Stimulated activated memory B cell treated with anti-CD40 and anti-IgM and Interleukin-4, amounts not matched to agents 10 μg/mL and 1 μg/mL and 100 μg/mL, for 72 hours (primary cell): Measurements from ENCODE around the gene IGF2BP2.
A peak's percentile ranks its signal among the peaks of the same experiment; 100 is the strongest.
"Not testable (repeated sequence)": the region's sequence is repeated elsewhere in the genome, so short reads cannot be mapped to it uniquely, and the experiment has no call there.

ENCODE experiments used
- ATAC-seq: fragments of 150-1000 bp; cut with Tn5 transposase; 2 replicates; pipeline ENCODE4 v1.10.0; 2021
- H3K27ac Mint-ChIP-seq: one replicate; pipeline ENCODE4 v1.8.0; 2022; ENCODE audit warnings: mild to moderate bottlenecking, mixed read lengths
- H3K27me3 Mint-ChIP-seq: one replicate; pipeline ENCODE4 v1.8.0; 2022; ENCODE audit warnings: mixed read lengths
- H3K36me3 Mint-ChIP-seq: one replicate; pipeline ENCODE4 v1.8.0; 2022; ENCODE audit warnings: mixed read lengths
- H3K4me1 Mint-ChIP-seq: one replicate; pipeline ENCODE4 v1.8.0; 2022; ENCODE audit warnings: mixed read lengths
- H3K4me3 Mint-ChIP-seq: one replicate; pipeline ENCODE4 v1.8.0; 2022; ENCODE audit warnings: mild to moderate bottlenecking, moderate library complexity, mixed read lengths
- H3K9me3 Mint-ChIP-seq: one replicate; pipeline ENCODE4 v1.8.0; 2022; ENCODE audit warnings: mixed read lengths

Gene IGF2BP2

DNA sequence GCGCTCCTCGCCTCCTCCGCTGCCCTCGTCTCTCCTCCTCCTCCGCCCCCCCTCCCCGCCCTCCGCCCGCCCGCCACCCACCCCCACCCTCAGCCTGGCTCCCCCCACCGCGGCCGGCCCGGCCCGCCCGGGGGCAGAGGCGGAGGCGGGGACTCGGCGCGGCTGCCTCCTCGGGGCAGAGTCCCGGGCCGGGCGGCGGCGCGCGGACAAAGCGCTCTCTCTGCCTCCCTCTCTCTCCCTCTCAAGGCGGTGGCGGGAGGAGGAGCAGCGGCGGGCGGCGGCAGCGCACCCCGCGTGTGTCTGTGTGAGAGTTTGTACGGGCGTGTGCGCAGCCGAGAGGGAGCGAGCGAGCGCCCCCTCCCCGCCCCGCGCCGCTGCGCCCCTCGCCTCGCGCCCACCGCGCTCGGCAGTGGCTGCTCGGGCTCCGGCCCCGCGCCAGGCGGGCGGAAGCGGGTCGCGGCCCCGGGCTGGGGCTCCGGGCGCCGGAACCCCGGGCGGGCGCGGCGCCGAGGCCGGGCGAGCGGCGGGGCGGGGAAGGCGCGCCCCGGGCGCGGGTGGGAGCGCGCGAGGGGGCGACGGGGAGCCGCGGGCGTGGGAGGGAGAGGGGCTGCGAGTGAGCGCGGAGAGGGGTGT, at the start of gene IGF2BP2:
Gene IGF2BP2, minus strand, starts transcription at position 37 of the 633 bp plus-strand sequence. CDS start 82 bp downstream, outside the sequence.
- Mint-ChIP-seq H3K27me3 (peaks cover 74% of the 10 kb centered on the region), H3K9me3 (no peaks in the 10 kb centered on the region), H3K4me1 (peaks cover 29% of the 10 kb centered on the region), H3K36me3 (no peaks in the 10 kb centered on the region), H3K27ac (peak within 1 kb of the TSS; percentile 59), H3K4me3 (peak within 1 kb of the TSS; percentile 88)
- ATAC-seq = peak; percentile 75

GRCh38 chr3:185874119-185874518, 49.3 kb upstream of the IGF2BP2 start:
- H3K9me3 Mint-ChIP-seq = no peaks in the 10 kb centered on the region
- no peak overlapping the region for H3K27ac Mint-ChIP-seq
- peaks cover 12% of the 10 kb centered on the region for H3K4me1 Mint-ChIP-seq
- H3K36me3 Mint-ChIP-seq = no peaks in the 10 kb centered on the region
- H3K27me3 Mint-ChIP-seq = peaks cover 31% of the 10 kb centered on the region
- H3K4me3 Mint-ChIP-seq = no peak overlapping the region
- ATAC-seq = no peak

DNA sequence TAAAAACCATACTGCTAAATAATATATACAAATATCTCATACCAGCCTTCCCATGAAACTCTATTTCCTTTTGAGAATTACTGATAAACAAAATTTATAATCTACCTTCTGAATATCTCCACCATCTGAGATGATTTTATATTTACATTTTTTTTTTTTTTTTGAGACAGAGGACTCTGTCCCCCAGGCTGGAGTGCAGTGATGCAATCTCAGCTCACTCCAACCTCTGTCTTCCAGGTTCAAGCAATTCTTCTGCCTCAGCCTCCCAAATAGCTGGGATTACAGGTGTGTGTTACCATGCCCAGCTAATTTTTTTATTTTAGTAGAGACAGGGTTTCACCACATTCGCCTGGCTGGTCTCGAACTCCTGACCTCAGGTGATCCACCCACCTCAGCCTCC, 42.8 kb upstream of the IGF2BP2 start:
- no peak overlapping the region for H3K4me3 Mint-ChIP-seq
- H3K9me3 Mint-ChIP-seq = no peaks in the 10 kb centered on the region
- no peak overlapping the region for H3K27ac Mint-ChIP-seq
- ATAC-seq = no peak
- no peaks in the 10 kb centered on the region for H3K4me1 Mint-ChIP-seq
- no peaks in the 10 kb centered on the region for H3K36me3 Mint-ChIP-seq
- peaks cover 18% of the 10 kb centered on the region for H3K27me3 Mint-ChIP-seq

DNA sequence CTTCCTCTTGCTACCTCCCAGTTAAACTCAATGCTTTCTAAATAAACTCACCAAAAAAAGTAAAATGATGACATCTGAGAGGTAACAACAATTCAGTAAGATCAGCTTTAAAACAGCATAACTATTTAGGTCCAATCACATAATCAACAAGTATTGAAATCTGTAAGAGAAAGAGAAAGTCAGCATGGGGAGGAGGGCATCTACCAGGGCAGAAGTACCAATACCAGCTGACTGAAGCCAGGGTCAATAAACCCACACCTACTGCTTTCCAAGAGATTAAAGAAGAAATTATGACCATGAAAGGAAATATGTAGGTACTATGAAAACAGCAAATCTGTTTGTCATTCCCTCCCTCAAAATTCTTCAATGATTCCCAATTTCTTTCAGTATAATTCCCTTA, 42.2 kb upstream of the IGF2BP2 start:
- no peak for ATAC-seq
- Mint-ChIP-seq H3K4me3 (no peak overlapping the region), H3K27ac (no peak overlapping the region), H3K9me3 (no peaks in the 10 kb centered on the region), H3K4me1 (no peaks in the 10 kb centered on the region), H3K27me3 (peaks cover 18% of the 10 kb centered on the region), H3K36me3 (no peaks in the 10 kb centered on the region)

DNA sequence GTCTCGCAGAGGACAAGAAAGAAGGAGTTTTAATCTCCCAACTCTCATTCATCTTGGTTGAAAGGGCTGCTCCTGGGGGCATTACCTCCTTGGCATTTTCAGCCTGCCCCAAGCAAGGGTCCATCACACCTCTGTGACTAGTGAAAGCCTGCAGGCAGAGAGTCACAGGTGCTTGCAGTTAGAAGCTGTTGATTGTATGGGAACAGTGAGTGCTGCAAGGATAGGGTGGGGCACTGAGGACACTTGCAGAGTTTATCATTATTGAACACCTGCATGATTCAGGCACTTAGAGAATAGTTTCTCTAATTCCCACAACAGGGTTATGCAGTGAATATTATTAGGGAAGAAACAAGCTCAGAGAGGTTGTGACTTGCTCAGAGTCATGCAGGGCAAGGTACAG, 41.7 kb upstream of the IGF2BP2 start:
- ATAC-seq = no peak
- no peak overlapping the region for H3K27ac Mint-ChIP-seq
- H3K9me3 Mint-ChIP-seq = no peaks in the 10 kb centered on the region
- H3K4me1 Mint-ChIP-seq = no peaks in the 10 kb centered on the region
- H3K4me3 Mint-ChIP-seq = no peak overlapping the region
- peaks cover 21% of the 10 kb centered on the region for H3K27me3 Mint-ChIP-seq
- no peaks in the 10 kb centered on the region for H3K36me3 Mint-ChIP-seq

DNA sequence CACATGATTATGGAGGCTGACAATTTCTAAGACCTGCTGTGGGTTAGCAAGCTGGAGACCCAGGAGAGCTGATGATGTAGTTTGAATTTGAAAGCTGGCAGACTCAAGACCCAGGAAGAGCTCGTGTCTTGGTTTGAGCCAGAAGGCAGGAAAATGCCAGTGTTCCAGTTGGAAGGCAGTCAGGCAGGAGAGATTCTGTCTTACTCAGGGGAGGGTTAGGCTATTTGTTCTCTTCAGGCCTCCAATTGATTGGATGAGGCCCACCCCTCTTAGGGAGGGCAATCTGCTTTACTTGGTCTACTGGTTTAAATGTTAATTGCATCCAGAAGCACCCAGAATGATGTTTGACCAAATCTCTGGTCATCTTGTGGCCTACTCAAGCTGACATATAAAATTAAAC, 40.4 kb upstream of the IGF2BP2 start:
- ATAC-seq = no peak
- Mint-ChIP-seq H3K36me3 (no peaks in the 10 kb centered on the region), H3K27me3 (peaks cover 25% of the 10 kb centered on the region), H3K4me1 (no peaks in the 10 kb centered on the region), H3K9me3 (no peaks in the 10 kb centered on the region), H3K4me3 (no peak overlapping the region), H3K27ac (no peak overlapping the region)

DNA sequence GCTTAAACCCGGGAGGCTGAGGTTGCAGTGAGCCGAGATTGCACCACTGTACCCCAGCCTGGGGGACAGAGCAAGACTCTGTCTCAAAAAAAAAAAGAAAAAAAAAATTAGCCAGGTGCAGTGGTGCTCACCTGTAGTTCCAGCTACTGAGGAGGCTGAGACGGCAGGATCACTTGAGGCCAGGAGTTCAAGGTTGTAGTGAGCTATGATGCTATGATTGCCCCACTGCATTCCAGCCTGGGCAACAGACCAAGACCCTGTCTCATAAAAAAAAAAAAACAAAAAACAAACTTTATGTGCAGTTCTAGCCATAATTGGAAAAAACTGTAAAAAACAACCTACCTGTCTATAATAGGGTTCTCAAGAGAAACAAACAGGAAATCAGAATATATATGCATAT, 39.9 kb upstream of the IGF2BP2 start:
- Mint-ChIP-seq H3K27ac (no peak overlapping the region), H3K27me3 (peaks cover 27% of the 10 kb centered on the region), H3K36me3 (no peaks in the 10 kb centered on the region), H3K4me3 (no peak overlapping the region), H3K4me1 (no peaks in the 10 kb centered on the region), H3K9me3 (no peaks in the 10 kb centered on the region)
- ATAC-seq = no peak

GRCh38 chr3:185862920-185863319, 38.1 kb upstream of the IGF2BP2 start:
- H3K4me3 Mint-ChIP-seq = no peak overlapping the region
- no peaks in the 10 kb centered on the region for H3K9me3 Mint-ChIP-seq
- peaks cover 19% of the 10 kb centered on the region for H3K27me3 Mint-ChIP-seq
- ATAC-seq = no peak
- H3K36me3 Mint-ChIP-seq = no peaks in the 10 kb centered on the region
- no peaks in the 10 kb centered on the region for H3K4me1 Mint-ChIP-seq
- no peak overlapping the region for H3K27ac Mint-ChIP-seq

DNA sequence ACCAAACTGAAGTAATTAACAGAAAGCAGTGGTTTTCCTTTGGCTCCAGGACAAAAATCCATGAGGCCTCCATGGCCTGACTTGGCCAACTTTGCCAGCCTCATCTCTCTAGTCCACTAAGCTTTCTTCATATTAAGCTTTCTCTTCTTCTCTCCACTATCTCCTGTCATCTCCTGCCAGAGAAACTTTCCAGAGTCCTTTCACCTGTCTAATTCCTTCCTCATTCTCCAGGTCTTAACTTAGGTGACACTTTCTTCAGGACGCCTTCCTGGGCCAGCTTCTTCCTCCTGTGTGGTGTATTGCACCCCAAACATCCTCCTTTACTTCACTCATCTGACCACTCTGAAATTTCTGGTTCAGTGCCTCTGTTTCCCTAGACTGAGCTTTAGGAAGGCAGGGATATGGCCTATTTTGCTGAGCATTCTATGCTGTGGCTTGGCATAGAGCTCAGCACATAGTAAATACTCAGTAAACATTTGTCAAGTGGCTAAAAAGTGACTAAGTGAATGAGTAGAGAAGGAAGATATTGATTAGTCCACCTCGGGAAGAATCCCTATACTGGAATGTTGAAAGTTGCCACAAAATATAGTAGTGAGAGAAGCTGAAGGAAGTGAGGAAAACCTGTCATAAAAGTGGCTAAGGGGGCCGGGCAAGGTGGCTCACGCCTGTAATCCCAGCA, 34.6 kb upstream of the IGF2BP2 start:
- H3K27me3 Mint-ChIP-seq = peaks cover 47% of the 10 kb centered on the region
- no peak for ATAC-seq
- H3K36me3 Mint-ChIP-seq = peaks cover 14% of the 10 kb centered on the region
- no peak overlapping the region for H3K4me3 Mint-ChIP-seq
- H3K9me3 Mint-ChIP-seq = peaks cover 9% of the 10 kb centered on the region
- no peak overlapping the region for H3K27ac Mint-ChIP-seq
- no peaks in the 10 kb centered on the region for H3K4me1 Mint-ChIP-seq

- H3K4me1 Mint-ChIP-seq = no peaks in the 10 kb centered on the region
- ATAC-seq = no peak
Observed at GRCh38 chr3:185858502-185859225, 33.8 kb upstream of the IGF2BP2 start.

DNA sequence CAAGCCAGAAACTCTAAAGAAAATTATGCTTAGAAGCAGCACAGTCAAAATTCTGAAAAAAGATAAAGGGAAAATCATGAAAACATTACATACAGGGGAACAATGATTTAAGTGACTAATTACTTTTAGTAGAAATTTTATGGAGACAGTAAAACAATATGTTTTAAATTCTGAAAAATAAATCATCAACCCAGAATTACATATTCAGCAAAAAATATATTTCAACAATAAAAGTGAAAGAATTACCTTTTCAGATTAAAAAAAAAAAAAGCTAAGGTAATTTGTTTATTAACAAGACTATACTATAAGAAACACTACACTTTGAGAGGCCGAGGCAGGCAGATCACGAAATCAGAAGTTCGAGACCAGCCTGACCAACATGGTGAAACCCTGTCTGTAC, 32.4 kb upstream of the IGF2BP2 start:
- Mint-ChIP-seq H3K27ac (no peak overlapping the region), H3K4me3 (no peak overlapping the region), H3K9me3 (peaks cover 9% of the 10 kb centered on the region), H3K36me3 (peaks cover 14% of the 10 kb centered on the region), H3K4me1 (no peaks in the 10 kb centered on the region), H3K27me3 (peaks cover 55% of the 10 kb centered on the region)
- ATAC-seq = no peak

More at GRCh38 chr3:185858502-185859225, 33.8 kb upstream of the IGF2BP2 start:
- Mint-ChIP-seq H3K36me3 (peaks cover 14% of the 10 kb centered on the region), H3K27ac (no peak overlapping the region), H3K27me3 (peaks cover 48% of the 10 kb centered on the region), H3K4me3 (no peak overlapping the region), H3K9me3 (peaks cover 9% of the 10 kb centered on the region)

DNA sequence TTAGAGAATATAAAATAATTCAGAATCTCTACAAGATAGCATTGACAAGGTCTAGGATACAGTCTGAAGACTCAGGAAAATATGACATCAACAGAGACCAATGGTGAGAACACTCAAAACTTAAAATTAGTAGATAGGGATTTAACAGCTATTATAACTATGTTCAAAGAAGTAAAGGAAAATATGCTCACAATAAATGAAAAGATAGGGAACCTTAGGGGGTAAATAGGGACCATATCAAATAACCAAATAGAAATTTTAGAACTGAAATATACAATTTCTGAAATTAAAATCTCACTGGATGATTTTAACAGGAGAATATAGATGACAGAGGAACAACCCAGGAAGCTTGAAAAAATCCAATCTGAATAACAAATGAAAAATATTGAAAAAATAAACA, 31.8 kb upstream of the IGF2BP2 start:
- Mint-ChIP-seq H3K36me3 (peaks cover 14% of the 10 kb centered on the region), H3K9me3 (peaks cover 9% of the 10 kb centered on the region), H3K27ac (no peak overlapping the region), H3K27me3 (peaks cover 59% of the 10 kb centered on the region), H3K4me1 (no peaks in the 10 kb centered on the region), H3K4me3 (no peak overlapping the region)
- no peak for ATAC-seq

DNA sequence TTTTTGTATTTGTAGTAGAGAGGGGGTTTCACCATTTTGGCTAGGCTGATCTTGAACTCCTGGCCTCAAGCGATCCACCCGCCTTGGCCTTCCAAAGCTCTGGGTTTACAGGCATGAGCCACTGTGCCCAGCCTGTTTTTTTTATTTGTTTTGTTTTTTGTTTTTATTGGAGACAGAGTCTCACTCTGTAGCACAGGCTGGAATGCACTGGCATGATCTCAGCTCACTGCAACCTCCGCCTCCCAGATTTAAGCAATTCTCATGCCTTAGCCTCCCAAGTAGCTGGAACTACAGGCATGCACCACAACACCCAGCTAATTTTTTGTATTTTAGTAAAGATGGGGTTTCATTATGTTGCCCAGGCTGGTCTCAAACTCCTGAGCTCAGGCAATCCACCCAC, 28.9 kb upstream of the IGF2BP2 start:
- not testable (repeated sequence) for H3K4me3 Mint-ChIP-seq, H3K27ac Mint-ChIP-seq, H3K4me1 Mint-ChIP-seq, H3K9me3 Mint-ChIP-seq, ATAC-seq
- Mint-ChIP-seq H3K36me3 (peaks cover 14% of the 10 kb centered on the region), H3K27me3 (peaks cover 52% of the 10 kb centered on the region)

DNA sequence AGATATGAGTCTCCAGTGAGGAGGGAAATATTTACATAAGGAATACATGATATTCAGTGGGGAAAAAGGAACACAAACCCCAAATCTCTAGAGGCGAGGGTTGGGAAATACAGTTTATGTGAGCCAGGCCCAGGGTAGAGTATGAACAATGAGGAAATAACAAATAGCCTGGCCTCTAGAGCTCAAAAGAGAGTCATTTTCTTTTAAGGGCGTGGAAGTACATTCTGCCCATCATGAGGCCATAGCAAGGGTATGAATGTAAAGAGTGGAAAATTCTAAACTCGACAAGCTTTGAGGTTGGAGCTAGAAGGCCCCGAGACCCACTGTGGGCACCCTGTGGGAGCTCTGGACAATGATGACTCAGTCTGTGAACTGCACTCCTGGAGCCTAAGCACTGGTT, 27.8 kb upstream of the IGF2BP2 start:
- Mint-ChIP-seq H3K4me3 (no peak overlapping the region), H3K27ac (no peak overlapping the region), H3K27me3 (peaks cover 55% of the 10 kb centered on the region), H3K4me1 (no peaks in the 10 kb centered on the region), H3K9me3 (peaks cover 9% of the 10 kb centered on the region), H3K36me3 (peaks cover 14% of the 10 kb centered on the region)
- ATAC-seq = no peak

- peaks cover 53% of the 10 kb centered on the region for H3K27me3 Mint-ChIP-seq
- H3K4me3 Mint-ChIP-seq = no peak overlapping the region
- H3K9me3 Mint-ChIP-seq = peaks cover 7% of the 10 kb centered on the region
- peaks cover 13% of the 10 kb centered on the region for H3K36me3 Mint-ChIP-seq
- H3K4me1 Mint-ChIP-seq = no peaks in the 10 kb centered on the region
- no peak overlapping the region for H3K27ac Mint-ChIP-seq
- no peak for ATAC-seq
Observed at GRCh38 chr3:185851959-185852358, 27.1 kb upstream of the IGF2BP2 start.

- Mint-ChIP-seq H3K36me3 (peaks cover 4% of the 10 kb centered on the region), H3K27me3 (peaks cover 43% of the 10 kb centered on the region), H3K27ac (no peak overlapping the region), H3K4me1 (no peaks in the 10 kb centered on the region), H3K9me3 (peaks cover 2% of the 10 kb centered on the region), H3K4me3 (no peak overlapping the region)
- no peak for ATAC-seq
Observed at GRCh38 chr3:185851046-185851445, 26.2 kb upstream of the IGF2BP2 start.
